PC-3 (cell line): ENCODE results near the gene CCDC178.

Experiments used
- CTCF ChIP-seq: fragments of 300-600 bp; sonication (generic); conservative IDR thresholded peaks from 2 replicates; pipeline ENCODE4 v1.5.1; 2017; ENCODE audit warnings: antibody characterized with exemption, low read depth, mild to moderate bottlenecking, low read length
- EZH2phosphoT487 ChIP-seq: fragments of 300-600 bp; sonication (generic); IDR thresholded peaks from 2 replicates; pipeline ENCODE4 v1.6.1; 2018; ENCODE audit warnings: mild to moderate bottlenecking, antibody characterized with exemption, low read length, borderline replicate concordance

GRCh38 chr18:32908424-32908805 is 532.1 kb downstream of the CCDC178 start:
- TF ChIP-seq CTCF (no peak), EZH2phosphoT487 (no peak)
